ENCODE measurements around the gene FASTK. TPM values are rescaled to one million over a fixed set of nuclear protein-coding genes. Genes with fewer than 3 reads are reported as not detected.
"Not testable (repeated sequence)": the region's sequence is repeated elsewhere in the genome, so short reads cannot be mapped to it uniquely, and the experiment has no call there.

The FASTK gene
- total RNA-seq, 1 donor from 2014 or later: 79.4 TPM

- ATAC-seq: peak; percentile 69
- peak; percentile 92 for DNase-seq
- intact Hi-C loops (cut with micrococcal nuclease): no loop called here
Observed at GRCh38 chr7:151059367-151060112, 21.1 kb downstream of the FASTK start, which contains the start of gene SLC4A2. TSS of gene SLC4A2 (plus strand) at chr7:151059589. CDS start at chr7:151061988, 2,399 bp downstream.

GRCh38 chr7:151058781-151059366 lies 21.7 kb downstream of the FASTK start:
- DNase-seq: no peak
- no peak for ATAC-seq
- intact Hi-C loops (cut with micrococcal nuclease): no loop called here

- DNase-seq (peak; percentile 99), ATAC-seq (peak; percentile 85)
- intact Hi-C loops (cut with micrococcal nuclease): no loop called here
Observed at GRCh38 chr7:151057989-151058780, 22.4 kb downstream of the FASTK start.

- DNase-seq: no peak
- peak; percentile 0 for ATAC-seq
- intact Hi-C loops (cut with micrococcal nuclease): no loop called here
Observed at GRCh38 chr7:151057506-151057988, 23.1 kb downstream of the FASTK start, which contains the start of gene CDK5. TSS of gene CDK5 (minus strand) at chr7:151057897. CDS start at chr7:151057848, 49 bp downstream.

- intact Hi-C loops (cut with micrococcal nuclease): no loop called here
- DNase-seq (no peak), ATAC-seq (no peak)
Observed at GRCh38 chr7:151056666-151057505, 23.7 kb downstream of the FASTK start.

- DNase-seq (no peak), ATAC-seq (no peak)
- intact Hi-C loops (cut with micrococcal nuclease): no loop called here
Observed at GRCh38 chr7:151056283-151056665, 24.3 kb downstream of the FASTK start.

GRCh38 chr7:151053751-151054150 lies 26.9 kb downstream of the FASTK start:
- ATAC-seq: no peak

GRCh38 chr7:151053096-151053495 lies 27.5 kb downstream of the FASTK start:
- intact Hi-C loops (cut with micrococcal nuclease): no loop called here
- DNase-seq (no peak), ATAC-seq (no peak)

More at GRCh38 chr7:151053751-151054150, 26.9 kb downstream of the FASTK start:
- no peak for DNase-seq
- intact Hi-C loops (cut with micrococcal nuclease): no loop called here

- ATAC-seq (peak; percentile 73), DNase-seq (peak; percentile 78)
- intact Hi-C loops (cut with micrococcal nuclease): no loop called here
Observed at GRCh38 chr7:151051108-151051507, 29.5 kb downstream of the FASTK start.

GRCh38 chr7:151048911-151049463 lies 31.6 kb downstream of the FASTK start:
- no peak for ATAC-seq
- intact Hi-C loops (cut with micrococcal nuclease): no loop called here
- no peak for DNase-seq

- intact Hi-C loops (cut with micrococcal nuclease): no loop called here
- no peak for DNase-seq
Observed at GRCh38 chr7:151047976-151048815, 32.4 kb downstream of the FASTK start, which contains the start of gene ASIC3. TSS of gene ASIC3 (plus strand) at chr7:151048531. CDS start at chr7:151048886, 355 bp downstream.

GRCh38 chr7:151046603-151047573 lies 33.7 kb downstream of the FASTK start:
- intact Hi-C loops (cut with micrococcal nuclease): no loop called here
- ATAC-seq (no peak), DNase-seq (no peak)

More at GRCh38 chr7:151047976-151048815, 32.4 kb downstream of the FASTK start, which contains the start of gene ASIC3:
- no peak for ATAC-seq

GRCh38 chr7:151045967-151046366 lies 34.6 kb downstream of the FASTK start:
- intact Hi-C loops (cut with micrococcal nuclease): no loop called here
- ATAC-seq (no peak), DNase-seq (no peak)

GRCh38 chr7:151045262-151045661 lies 35.3 kb downstream of the FASTK start:
- no peak for ATAC-seq
- intact Hi-C loops (cut with micrococcal nuclease): no loop called here
- no peak for DNase-seq

- DNase-seq: no peak
- intact Hi-C loops (cut with micrococcal nuclease): no loop called here
- no peak for ATAC-seq
Observed at GRCh38 chr7:151043959-151044358, 36.6 kb downstream of the FASTK start.

GRCh38 chr7:151043449-151043848 lies 37.2 kb downstream of the FASTK start:
- ATAC-seq; DNase-seq; intact Hi-C loops (cut with micrococcal nuclease): not testable (repeated sequence)

Data from left ventricle myocardium superior (tissue), 1 donor.